Activated CD8-positive, alpha-beta memory T cell treated with anti-CD3 and anti-CD28 coated beads, Interleukin-2, amount 10 ng/mL, durations not matched to agents 7 days and 5 days (primary cell): ENCODE measurements around the gene MRPS26. TPM values are rescaled to one million over a fixed set of nuclear protein-coding genes. Genes with fewer than 3 reads are reported as not detected.
A peak's percentile ranks its signal among the peaks of the same experiment; 100 is the strongest.
"Not testable (repeated sequence)": the region's sequence is repeated elsewhere in the genome, so short reads cannot be mapped to it uniquely, and the experiment has no call there.

Source experiments
- ATAC-seq: fragments of 150-1000 bp; cut with Tn5 transposase; one replicate; pipeline ENCODE4 v1.10.0; 2021; ENCODE audit warnings: moderate library complexity
- CTCF ChIA-PET: fragments of 350-600 bp; sonication (Branson Sonifier 250); formaldehyde crosslinking; loops from one replicate; lab custom pipeline; 2021; ENCODE audit warnings: antibody characterized with exemption; lab: Charles Lee
- DNase-seq: peaks from one replicate; pipeline ENCODE4 v3.0.0-alpha.2; 2020
- H3K27ac Mint-ChIP-seq: one replicate; pipeline ENCODE4 v1.8.0; 2021; ENCODE audit warnings: mild to moderate bottlenecking, mixed read lengths
- H3K27me3 Mint-ChIP-seq: one replicate; pipeline ENCODE4 v1.8.0; 2021; ENCODE audit warnings: mixed read lengths
- H3K36me3 Mint-ChIP-seq: one replicate; pipeline ENCODE4 v1.8.0; 2021; ENCODE audit warnings: mild to moderate bottlenecking, mixed read lengths
- H3K4me1 Mint-ChIP-seq: one replicate; pipeline ENCODE4 v1.8.0; 2021; ENCODE audit warnings: mixed read lengths
- H3K4me3 Mint-ChIP-seq: one replicate; pipeline ENCODE4 v1.8.0; 2021; ENCODE audit warnings: mild to moderate bottlenecking, moderate library complexity, mixed read lengths
- H3K9me3 Mint-ChIP-seq: one replicate; pipeline ENCODE4 v1.8.0; 2022; ENCODE audit warnings: low read depth, mixed read lengths
- total RNA-seq, 2 experiments: library from RNA; stranded (reverse); gene quantifications; one replicate each; pipeline ENCODE4 v1.2.3, GENCODE V29; 2021

The MRPS26 gene
- total RNA-seq, 2 experiments from 2014 or later = 43.0 to 46.7 TPM

DNA sequence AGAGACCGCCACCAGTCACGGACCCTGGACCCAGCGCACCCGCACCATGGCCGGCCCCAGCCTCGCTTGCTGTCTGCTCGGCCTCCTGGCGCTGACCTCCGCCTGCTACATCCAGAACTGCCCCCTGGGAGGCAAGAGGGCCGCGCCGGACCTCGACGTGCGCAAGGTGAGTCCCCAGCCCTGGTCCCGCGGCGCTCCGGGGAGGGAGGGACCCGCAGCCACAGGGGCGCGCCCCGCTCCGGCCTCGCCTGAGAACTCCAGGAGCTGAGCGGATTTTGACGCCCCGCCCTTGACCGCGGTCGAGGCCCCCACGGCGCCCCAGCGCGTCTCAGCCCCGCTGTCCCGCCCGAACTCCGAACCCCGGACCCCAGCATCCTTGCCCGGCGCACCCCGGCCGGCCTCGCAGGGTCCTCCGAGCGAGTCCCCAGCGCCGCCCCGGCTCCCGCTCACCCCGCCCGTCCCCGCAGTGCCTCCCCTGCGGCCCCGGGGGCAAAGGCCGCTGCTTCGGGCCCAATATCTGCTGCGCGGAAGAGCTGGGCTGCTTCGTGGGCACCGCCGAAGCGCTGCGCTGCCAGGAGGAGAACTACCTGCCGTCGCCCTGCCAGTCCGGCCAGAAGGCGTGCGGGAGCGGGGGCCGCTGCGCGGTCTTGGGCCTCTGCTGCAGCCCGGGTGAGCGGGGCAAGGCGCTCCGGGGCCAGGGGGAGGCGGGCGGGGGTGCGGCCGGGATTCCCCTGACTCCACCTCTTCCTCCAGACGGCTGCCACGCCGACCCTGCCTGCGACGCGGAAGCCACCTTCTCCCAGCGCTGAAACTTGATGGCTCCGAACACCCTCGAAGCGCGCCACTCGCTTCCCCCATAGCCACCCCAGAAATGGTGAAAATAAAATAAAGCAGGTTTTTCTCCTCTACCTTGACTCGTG is 26.0 kb downstream of the MRPS26 start, which contains the start of gene OXT:
TSS of gene OXT (plus strand) at position 11 of the 920 bp plus-strand sequence. CDS start at position 47, 36 bp downstream.
- ATAC-seq (peak; percentile 86), DNase-seq (peak; percentile 72)
- H3K4me3 Mint-ChIP-seq = peak within 1 kb of the TSS; percentile 39
- H3K9me3 Mint-ChIP-seq = no peaks in the 10 kb centered on the region
- H3K27me3 Mint-ChIP-seq = peaks cover 26% of the 10 kb centered on the region
- no peaks in the 10 kb centered on the region for H3K36me3 Mint-ChIP-seq
- peaks cover 15% of the 10 kb centered on the region for H3K4me1 Mint-ChIP-seq
- H3K27ac Mint-ChIP-seq = no peak within 1 kb of the TSS
- CTCF ChIA-PET = interaction anchor here (0.8 to 2.3 kb wide), 3 partner anchors 18 to 44 kb away, joined by 3 to 10 read pairs (median 5); no protein-coding TSS in a partner anchor

DNA sequence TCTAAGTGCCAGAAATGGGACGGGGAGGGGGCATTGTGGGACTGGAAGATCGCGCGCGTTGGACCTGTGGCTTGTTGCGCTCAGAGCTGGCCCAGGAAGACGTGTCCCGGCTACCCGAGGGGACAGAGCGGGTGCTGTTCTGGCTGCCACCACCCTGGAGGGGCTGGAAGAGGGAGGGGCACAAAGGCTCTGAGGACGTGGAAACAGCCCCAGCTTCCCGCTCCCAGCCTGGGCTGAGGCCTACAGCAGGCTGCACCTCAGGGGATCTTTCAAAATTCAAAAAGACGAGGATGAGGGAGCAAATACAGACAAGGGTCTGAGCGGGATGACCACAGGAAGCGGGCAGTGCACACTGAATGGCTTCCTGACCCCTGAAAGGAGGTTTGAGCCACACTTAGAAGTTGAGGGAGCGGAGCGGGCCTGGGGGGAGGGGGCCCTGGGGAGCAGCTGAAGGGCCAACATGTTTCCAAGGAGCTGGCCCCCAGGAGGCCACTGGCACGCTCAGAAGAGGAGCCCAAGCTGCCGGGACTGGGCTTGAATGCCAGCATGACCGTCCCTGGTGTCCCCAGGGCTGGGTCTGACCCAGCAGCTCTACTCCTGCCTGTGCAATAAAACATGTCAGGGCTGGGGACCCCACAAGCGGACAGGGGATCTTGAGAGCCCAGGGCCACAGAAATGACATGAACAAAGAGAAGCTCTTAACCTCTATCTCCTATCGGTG is 26.8 kb downstream of the MRPS26 start:
- H3K4me1 Mint-ChIP-seq = peaks cover 21% of the 10 kb centered on the region
- H3K27ac Mint-ChIP-seq = no peak overlapping the region
- CTCF ChIA-PET = interaction anchor here (2.3 kb wide), 1 partner anchor 19 kb away, joined by 10 read pairs; no protein-coding TSS in a partner anchor

DNA sequence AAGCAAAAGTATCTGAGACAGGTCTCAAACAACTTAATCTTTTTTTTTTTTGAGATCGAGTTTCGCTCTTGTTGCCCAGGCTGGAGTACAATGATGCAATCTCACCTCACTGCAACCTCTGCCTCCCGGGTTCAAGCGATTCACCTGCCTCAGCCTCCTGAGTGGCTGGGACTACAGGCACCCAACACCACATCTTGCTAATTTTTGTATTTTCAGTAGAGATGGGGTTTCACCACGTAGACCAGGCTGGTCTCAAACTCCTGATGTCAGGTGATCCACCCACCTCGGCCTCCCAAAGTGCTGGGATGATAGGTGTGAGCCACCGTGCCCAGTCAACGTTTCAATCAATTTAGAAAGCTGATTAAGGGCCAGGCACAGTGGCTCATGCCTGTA is 27.4 kb downstream of the MRPS26 start:
- not testable (repeated sequence) for ATAC-seq, H3K9me3 Mint-ChIP-seq, H3K27ac Mint-ChIP-seq, H3K4me3 Mint-ChIP-seq, DNase-seq, H3K36me3 Mint-ChIP-seq
- Mint-ChIP-seq H3K27me3 (peaks cover 31% of the 10 kb centered on the region), H3K4me1 (peaks cover 26% of the 10 kb centered on the region)
- CTCF ChIA-PET = interaction anchor here (2.3 kb wide), 1 partner anchor 20 kb away, joined by 10 read pairs; no protein-coding TSS in a partner anchor

More for the DNA sequence above, 26.8 kb downstream of the MRPS26 start:
- Mint-ChIP-seq H3K27me3 (peaks cover 27% of the 10 kb centered on the region), H3K9me3 (no peaks in the 10 kb centered on the region), H3K4me3 (peak overlapping the region; percentile 39), H3K36me3 (no peaks in the 10 kb centered on the region)
- DNase-seq = no peak
- no peak for ATAC-seq

- CTCF ChIA-PET = no interaction called here
- H3K4me3 Mint-ChIP-seq = no peak overlapping the region
- H3K36me3 Mint-ChIP-seq = peaks cover 3% of the 10 kb centered on the region
- peaks cover 26% of the 10 kb centered on the region for H3K4me1 Mint-ChIP-seq
- no peak overlapping the region for H3K27ac Mint-ChIP-seq
- no peak for ATAC-seq
- no peaks in the 10 kb centered on the region for H3K9me3 Mint-ChIP-seq
- peaks cover 45% of the 10 kb centered on the region for H3K27me3 Mint-ChIP-seq
- no peak for DNase-seq
Measured at GRCh38 chr20:3074812-3075211, 29.0 kb downstream of the MRPS26 start.

GRCh38 chr20:3075315-3075714 is 29.5 kb downstream of the MRPS26 start:
- H3K4me3 Mint-ChIP-seq, H3K9me3 Mint-ChIP-seq, CTCF ChIA-PET, H3K36me3 Mint-ChIP-seq, DNase-seq, ATAC-seq, H3K27ac Mint-ChIP-seq: not testable (repeated sequence)
- Mint-ChIP-seq H3K4me1 (peaks cover 26% of the 10 kb centered on the region), H3K27me3 (peaks cover 49% of the 10 kb centered on the region)

- Mint-ChIP-seq H3K27me3 (peaks cover 55% of the 10 kb centered on the region), H3K9me3 (no peaks in the 10 kb centered on the region), H3K27ac (peak overlapping the region; percentile 48), H3K4me3 (no peak overlapping the region), H3K4me1 (peaks cover 19% of the 10 kb centered on the region), H3K36me3 (peaks cover 3% of the 10 kb centered on the region)
- ATAC-seq (peak; percentile 65), DNase-seq (peak; percentile 60)
- CTCF ChIA-PET = interaction anchor here (0.6 to 1.5 kb wide), 9 partner anchors 15 to 200 kb away, joined by 3 to 10 read pairs (median 4); no protein-coding TSS in a partner anchor
Measured at GRCh38 chr20:3077618-3078134, 31.8 kb downstream of the MRPS26 start.

DNA sequence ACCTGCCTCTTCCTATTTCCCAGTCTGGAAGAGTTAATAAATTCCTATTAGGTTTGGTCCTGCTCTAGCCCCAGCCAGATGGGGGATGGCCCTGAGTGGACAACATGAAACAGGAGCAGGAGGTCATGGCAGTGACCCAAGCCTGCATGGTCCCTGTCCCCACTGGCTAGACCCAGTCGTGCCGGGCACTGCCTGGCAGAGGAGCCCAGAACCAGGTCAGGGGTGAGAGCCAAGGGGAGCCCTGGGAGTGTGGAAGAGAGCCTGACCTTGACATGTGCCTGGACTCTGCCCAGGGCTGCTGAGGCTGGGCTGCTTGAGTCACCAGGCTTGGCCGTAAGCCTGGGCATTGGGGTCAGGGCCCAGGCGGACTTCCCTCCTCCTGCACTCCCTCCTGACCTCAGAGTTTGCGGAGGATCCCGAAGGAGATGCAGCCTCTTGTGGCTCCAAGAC is 35.1 kb downstream of the MRPS26 start:
- DNase-seq (no peak), ATAC-seq (no peak)
- H3K36me3 Mint-ChIP-seq = peaks cover 3% of the 10 kb centered on the region
- peaks cover 16% of the 10 kb centered on the region for H3K4me1 Mint-ChIP-seq
- peaks cover 68% of the 10 kb centered on the region for H3K27me3 Mint-ChIP-seq
- no peaks in the 10 kb centered on the region for H3K9me3 Mint-ChIP-seq
- no peak overlapping the region for H3K4me3 Mint-ChIP-seq
- no peak overlapping the region for H3K27ac Mint-ChIP-seq
- CTCF ChIA-PET = no interaction called here

GRCh38 chr20:3081641-3082040 is 35.8 kb downstream of the MRPS26 start:
- Mint-ChIP-seq H3K36me3 (peaks cover 3% of the 10 kb centered on the region), H3K9me3 (no peaks in the 10 kb centered on the region), H3K27ac (no peak overlapping the region), H3K4me1 (peaks cover 16% of the 10 kb centered on the region), H3K4me3 (no peak overlapping the region), H3K27me3 (peaks cover 68% of the 10 kb centered on the region)
- DNase-seq (no peak), ATAC-seq (no peak)
- CTCF ChIA-PET = no interaction called here

DNA sequence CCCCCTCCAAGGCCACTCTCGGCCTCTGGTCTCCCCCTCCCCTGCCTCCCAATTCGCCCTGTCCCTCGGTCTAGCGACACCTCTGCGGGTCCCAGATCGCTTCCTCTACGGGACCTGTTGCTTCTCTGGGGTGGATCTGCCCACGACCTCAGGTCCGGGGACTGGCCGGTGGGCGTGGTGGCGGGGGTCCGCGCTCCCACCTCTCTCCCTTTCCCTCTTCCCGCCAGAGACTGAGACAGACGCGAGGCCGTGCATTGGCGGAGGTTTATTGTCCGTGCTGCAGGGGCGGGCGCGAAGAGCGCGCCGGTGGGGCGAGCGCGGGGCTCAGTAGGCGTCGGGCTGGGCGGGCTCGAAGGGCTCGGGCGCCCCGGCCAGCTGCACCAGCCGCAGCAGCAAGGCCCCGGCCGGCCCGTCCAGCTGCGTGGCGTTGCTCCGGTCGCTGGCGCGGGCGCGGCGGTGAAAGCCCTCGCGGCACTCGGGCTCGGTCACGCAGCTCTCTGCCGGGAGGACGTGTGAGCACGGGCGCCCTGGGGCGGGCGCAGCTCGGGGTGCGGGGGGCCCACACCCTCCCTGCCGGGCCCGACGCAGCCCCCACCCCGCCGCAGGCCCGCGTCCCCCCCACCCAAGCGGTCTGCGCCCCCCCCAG is 36.6 kb downstream of the MRPS26 start:
- Mint-ChIP-seq H3K36me3 (peaks cover 3% of the 10 kb centered on the region), H3K27me3 (peaks cover 65% of the 10 kb centered on the region), H3K9me3 (no peaks in the 10 kb centered on the region), H3K4me1 (peaks cover 10% of the 10 kb centered on the region), H3K27ac (no peak overlapping the region), H3K4me3 (peak overlapping the region; percentile 22)
- peak; percentile 25 for ATAC-seq
- CTCF ChIA-PET = no interaction called here
- DNase-seq = no peak

GRCh38 chr20:3082955-3083952 is 37.4 kb downstream of the MRPS26 start:
- peaks cover 64% of the 10 kb centered on the region for H3K27me3 Mint-ChIP-seq
- ATAC-seq (peak; percentile 41), DNase-seq (no peak)
- H3K27ac Mint-ChIP-seq = no peak overlapping the region
- no peak overlapping the region for H3K4me3 Mint-ChIP-seq
- no peaks in the 10 kb centered on the region for H3K36me3 Mint-ChIP-seq
- CTCF ChIA-PET = no interaction called here
- H3K9me3 Mint-ChIP-seq = no peaks in the 10 kb centered on the region
- H3K4me1 Mint-ChIP-seq = peaks cover 2% of the 10 kb centered on the region

- ATAC-seq (no peak), DNase-seq (no peak)
- peaks cover 2% of the 10 kb centered on the region for H3K4me1 Mint-ChIP-seq
- no peaks in the 10 kb centered on the region for H3K36me3 Mint-ChIP-seq
- CTCF ChIA-PET = no interaction called here
- H3K4me3 Mint-ChIP-seq = no peak within 1 kb of the TSS
- no peak within 1 kb of the TSS for H3K27ac Mint-ChIP-seq
- H3K9me3 Mint-ChIP-seq = no peaks in the 10 kb centered on the region
- peaks cover 55% of the 10 kb centered on the region for H3K27me3 Mint-ChIP-seq
Measured at GRCh38 chr20:3084283-3084985, 38.6 kb downstream of the MRPS26 start, which contains the start of gene AVP. Gene AVP (minus strand): TSS chr20:3084724. CDS start chr20:3084674, 50 bp downstream.
